GM18511 (cell line): Measurements from ENCODE around the gene LRRC47.

Source experiments
- ATAC-seq: cut with Tn5 transposase; IDR thresholded peaks from one replicate; pipeline ENCODE4 v1.9.1; 2021; ENCODE audit warnings: mild to moderate bottlenecking, moderate library complexity; ENCODE audit not compliant: unreplicated experiment

Gene LRRC47

DNA sequence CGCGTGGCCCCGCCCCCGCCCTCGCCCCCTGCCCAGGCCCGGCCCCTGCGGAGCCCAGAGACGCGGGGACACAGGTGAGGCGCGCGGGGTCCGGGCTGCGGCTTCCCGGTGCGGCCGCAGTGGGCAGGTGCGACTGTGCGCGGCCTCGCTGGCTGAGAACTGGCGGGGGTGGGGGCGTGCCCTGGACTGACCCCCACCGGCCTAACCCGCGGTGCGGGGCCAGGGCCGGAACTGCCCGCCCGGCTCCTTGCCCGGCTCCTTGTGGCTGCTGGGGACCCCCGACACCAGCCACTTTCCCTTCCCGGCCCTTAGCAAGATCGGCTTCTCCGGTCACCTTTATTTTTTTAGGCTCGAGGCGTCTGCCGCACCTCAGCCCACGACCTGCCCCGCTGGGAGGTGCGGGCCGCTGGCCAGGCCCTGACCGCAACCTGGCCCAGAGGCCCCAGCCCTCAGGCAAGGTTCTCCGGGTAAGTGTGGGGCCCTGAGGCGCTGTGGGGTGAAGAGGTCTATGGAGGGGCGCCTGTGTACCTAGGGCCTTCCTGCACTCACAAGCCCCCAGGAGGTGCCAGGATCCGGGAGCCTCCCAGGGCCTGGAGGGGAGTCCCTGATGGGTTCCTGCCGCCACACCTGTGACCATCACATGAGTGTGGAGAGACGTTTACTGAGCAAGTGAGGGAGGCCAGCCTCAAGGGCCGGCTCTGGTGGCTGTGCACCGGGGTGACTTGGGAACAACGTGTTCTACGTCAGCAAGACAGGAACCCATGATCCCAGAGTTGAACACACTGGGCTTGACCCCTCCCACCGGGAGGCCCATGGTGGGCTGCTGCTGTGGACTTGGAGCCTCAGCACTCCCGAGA lies 23.4 kb downstream of the LRRC47 start, which contains the start of gene SMIM1:
Gene SMIM1 (plus strand): TSS at position 35 of the 857 bp plus-strand sequence. CDS start 2,625 bp downstream, outside the sequence.
- peak; percentile 13 for ATAC-seq

- ATAC-seq = peak; percentile 63
Measured at GRCh38 chr1:3772027-3772714, 24.1 kb downstream of the LRRC47 start.

DNA sequence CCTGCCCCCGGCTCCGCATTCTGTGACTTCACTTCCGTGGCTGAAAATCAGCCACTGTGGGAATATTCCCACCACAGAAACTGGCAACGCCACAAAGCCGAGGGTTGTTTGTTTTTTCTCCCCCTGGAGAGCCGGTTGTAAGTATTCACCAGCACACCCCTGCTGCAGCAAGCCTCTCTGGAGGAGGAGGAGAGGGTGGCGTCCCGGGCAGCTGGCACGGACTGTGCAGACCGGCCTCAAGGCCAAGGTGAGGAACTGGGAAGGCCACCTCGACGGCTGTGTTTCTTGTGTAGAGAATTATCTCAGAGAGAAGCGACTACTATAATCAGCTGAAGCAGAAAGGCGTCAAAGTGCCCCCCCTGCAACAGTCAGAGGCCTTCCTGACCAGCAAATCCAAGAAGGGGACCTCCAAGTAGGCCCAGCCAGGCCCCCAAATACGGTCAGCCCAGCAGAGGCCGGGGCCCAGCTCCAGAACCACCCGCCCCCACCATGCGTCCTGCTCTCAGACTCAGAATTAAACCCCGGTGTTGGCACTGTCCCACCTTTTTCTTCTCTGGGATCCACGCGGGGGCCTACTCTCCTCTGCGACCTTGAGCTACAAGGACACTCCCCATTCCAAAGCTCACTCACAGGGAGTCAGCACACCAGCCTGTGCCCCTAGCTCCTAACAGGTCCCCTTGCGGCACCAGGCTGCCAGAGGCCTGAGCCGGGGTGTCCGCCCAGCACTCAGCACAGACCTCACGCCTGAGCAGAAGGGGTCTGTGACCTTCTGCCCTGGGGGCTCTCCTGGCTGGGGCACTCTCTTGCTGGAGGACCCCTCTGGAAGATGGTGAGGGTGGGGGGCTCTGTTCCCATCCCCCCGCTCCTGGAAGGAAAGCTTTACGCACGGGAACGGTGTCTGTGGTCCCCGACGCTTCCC lies 24.9 kb downstream of the LRRC47 start:
- peak; percentile 4 for ATAC-seq

- ATAC-seq = no peak
Measured at GRCh38 chr1:3770047-3770765, 26.1 kb downstream of the LRRC47 start.

DNA sequence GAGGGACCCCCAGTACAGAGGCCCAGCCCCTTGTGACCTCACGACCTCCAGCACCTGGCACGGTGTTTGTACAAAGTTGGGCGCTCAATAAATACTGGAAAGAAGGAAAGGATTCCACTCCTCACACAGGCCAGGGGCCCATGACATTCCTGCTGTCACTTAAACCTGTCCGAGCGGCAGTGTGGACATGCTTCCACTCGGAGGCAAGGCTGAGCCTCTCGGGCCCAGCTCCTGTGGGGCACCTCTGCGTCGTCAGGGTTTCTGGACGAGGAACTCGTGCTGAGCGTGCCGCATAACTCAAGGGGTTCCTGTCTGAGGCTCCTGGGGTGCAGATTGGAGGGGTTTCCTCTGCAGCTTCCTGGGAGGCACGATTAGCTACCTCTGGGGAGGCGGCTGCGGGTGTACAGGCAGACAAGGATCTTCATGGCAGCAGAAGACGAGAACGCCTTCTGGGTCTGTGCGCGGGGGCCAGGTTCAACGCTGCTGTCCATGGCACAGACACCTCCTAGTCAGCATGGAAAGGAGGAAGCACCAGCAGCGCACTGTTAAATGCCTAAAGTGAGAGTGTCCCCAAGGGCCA lies 27.4 kb downstream of the LRRC47 start:
- no peak for ATAC-seq

GRCh38 chr1:3767328-3767925 lies 28.9 kb downstream of the LRRC47 start:
- no peak for ATAC-seq

DNA sequence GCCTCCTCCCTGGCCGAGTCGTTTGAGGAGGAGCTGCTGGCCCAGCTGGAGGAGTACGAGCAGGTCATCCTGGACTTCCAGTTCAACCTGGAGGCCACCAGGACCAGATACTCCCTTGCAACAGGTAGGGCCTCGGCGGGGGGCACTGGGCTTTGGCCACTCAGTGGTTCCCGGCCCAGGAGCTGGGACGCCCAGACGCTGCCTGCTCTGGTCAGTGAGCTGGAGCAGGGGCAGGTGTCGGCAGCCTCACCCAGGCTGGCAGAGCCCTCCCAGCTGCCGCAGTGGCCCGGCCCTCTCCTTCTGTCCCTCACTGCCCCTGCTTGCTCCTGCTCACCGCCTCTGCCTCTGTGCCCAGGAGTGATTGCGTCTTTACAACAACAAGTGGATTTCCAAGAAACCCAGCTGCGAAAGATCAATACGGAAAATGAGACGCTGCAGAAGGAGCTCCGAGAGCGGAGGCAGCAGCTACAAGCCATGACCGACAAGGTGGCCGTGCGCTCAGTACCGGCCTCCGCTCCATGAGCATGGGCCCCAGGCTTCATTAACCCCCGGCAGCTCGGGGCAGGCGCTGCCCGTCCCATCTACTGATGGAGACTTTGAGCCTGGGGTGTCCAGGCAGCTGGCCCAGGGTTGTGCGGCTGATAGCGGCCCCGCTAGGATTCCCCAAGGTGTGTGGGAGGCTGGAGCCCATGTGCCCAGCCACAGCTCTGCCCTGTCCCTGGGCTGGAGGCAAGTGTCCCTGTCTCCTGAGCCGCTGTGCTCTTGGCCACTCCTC lies 32.8 kb downstream of the LRRC47 start:
- ATAC-seq = no peak

DNA sequence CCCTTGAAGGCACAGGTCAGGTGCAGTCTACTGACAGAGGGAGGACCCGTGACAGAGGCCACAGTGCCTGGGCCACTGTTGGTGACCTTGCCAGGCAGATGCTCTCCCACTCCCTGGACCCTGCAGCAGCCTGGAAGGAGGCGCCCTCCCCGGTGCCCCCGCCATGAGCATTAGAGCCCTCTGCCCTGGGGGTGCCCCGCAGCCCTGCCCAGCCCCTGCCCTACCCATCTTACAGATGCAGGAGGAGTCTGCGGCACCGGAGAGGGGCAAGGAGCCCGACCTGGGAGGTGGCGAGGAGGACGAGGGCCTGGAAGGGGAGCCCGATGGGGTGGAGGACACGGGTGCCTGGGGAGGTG lies 33.4 kb downstream of the LRRC47 start:
- ATAC-seq = no peak

DNA sequence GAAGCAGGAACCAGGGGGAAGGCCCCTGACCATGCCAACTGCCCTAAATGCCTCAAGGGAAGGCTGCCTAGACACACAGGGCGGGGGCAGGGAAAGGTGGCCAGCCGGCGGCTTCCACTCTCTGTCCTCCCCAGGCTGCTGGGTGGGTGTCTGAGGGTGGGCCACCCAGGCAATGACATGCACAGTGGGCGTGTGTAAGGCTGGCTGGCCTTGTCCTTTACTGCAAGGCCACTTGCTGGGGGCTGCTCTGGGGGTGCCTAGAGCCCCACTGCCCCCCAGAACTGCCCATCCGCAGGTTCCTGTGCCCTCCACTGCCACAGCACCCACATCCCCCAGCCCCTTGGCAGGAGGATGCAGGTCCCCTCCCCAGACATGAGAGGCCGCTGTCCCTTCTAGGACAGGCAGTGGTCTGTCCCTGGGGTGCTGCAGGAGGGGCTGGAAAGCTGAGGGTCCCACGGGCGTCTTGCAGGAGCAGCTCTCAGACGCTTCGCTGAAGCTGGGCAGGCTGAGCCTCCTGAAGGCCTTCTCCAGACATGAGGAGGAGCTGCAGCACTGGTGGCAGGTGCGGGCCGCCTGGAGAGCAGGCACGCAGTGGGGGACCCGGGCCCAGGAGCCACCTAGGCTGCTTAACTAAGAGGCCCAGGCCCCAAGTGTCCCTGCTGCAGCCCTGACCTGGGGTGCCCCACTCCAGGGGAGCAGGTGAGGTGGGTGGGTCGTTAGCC lies 34.0 kb downstream of the LRRC47 start:
- no peak for ATAC-seq

DNA sequence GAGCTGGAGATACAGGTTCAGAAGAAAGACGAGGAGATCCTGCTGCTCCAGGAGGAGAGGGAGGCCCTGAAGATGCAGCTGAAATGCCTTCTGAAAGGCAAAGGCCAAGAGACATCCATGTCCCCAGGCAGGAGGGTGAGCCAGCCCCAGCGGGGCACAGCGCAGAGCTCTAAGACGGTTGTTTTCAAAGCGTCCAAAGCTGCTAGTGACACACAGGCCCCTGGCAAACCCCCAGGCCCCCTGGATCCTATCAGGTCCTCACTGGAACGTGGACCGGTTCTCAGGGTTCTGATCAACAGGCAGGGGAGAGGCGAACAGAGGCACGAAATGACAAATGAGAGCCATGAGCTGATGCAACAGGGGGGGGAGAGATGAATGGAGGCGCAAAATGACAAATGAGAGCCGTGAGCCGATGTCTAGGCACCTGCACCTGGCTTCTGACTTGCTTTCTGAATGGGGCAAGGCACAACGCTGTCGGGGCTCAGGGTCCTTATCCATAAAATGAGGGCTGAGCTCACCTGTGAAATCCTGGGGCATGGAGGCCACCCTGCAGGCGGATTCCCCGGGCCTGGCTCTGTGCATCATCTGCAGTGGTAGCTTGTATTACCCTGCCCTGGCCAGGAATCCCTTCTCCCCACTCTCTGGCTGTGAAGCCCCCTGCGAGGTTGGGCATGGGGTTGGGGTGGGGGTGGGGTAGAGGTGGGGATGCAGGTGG lies 34.8 kb downstream of the LRRC47 start:
- no peak for ATAC-seq

GRCh38 chr1:3759796-3760195 lies 36.5 kb downstream of the LRRC47 start:
- no peak for ATAC-seq

GRCh38 chr1:3759164-3759563 lies 37.1 kb downstream of the LRRC47 start:
- ATAC-seq = no peak

DNA sequence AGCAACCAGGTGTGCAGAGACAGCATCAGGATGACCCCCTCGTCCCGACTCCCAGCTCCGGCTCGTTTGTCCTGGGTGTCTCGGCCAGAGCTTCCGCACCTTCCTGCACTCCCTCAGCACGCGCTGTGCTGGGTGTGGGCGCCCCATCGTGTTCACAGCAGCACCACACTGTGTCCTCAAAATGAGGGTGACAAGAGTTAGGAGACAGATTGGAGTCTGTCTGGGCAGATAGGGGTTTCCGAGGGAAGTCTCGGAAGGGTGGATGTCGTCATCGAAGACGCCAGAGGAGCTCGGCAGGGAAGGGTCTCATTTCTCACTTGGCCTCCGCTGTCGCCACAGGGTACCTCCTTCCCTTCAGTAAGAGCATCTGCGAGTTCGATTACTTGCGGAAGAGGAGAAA lies 39.9 kb downstream of the LRRC47 start:
- ATAC-seq = no peak

DNA sequence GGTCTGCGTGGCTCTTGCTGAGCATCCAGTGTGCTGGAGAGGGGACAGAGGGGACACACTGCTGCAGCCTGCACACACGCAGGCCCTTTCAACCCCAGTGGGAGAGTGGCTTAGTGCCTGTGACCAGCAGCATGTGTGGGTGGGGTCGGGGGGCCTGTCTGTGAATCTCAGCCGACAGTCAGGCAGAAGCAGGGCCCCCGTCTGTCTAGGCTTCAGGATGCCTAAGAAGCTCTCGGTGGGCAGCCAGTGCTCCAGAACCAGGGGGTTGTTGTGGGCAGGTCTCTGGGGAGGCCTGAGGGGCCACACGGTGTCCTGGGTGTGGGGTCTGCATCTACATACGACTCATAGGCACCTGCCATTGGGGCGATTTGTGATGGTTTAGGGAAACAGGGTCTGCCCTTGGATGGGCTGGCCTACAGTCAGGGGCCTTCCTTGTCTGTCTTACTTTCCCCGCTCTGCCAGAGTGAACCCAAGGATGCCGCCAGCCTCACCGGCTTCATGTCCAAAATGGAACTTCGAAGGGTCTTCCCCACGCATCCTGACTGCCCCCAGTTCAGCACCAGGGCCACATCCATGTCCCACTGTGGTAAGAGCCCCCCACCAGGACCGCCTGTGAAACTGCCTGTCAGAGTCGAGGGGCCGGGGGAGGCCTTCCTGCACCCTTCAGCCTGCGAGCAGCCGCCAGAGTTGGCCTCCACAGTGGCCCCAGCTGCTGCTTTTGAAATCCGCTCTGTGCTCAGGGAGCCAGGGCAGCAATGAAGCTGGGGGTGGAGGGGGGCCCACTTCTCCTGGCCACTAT lies 42.4 kb downstream of the LRRC47 start:
- no peak for ATAC-seq

GRCh38 chr1:3752400-3752945 lies 43.8 kb downstream of the LRRC47 start, which contains the start of gene CCDC27:
TSS of gene CCDC27 (plus strand) at chr1:3752450. CDS start at chr1:3752482, 32 bp downstream.
- ATAC-seq = no peak

- ATAC-seq = no peak
Measured at GRCh38 chr1:3750741-3751140, 45.6 kb downstream of the LRRC47 start.
